Inflammatory macrophage treated with lipopolysaccharide for 1 hour (primary cell): ENCODE measurements around the gene GDPD4.

Source experiments
- DNase-seq, 2 donors: peaks; one replicate each; pipeline ENCODE4 v3.0.0-alpha.2; 2020 to 2022

The GDPD4 gene

GRCh38 chr11:77171885-77172665 is 129.4 kb downstream of the GDPD4 start:
- no peak for DNase-seq

DNA sequence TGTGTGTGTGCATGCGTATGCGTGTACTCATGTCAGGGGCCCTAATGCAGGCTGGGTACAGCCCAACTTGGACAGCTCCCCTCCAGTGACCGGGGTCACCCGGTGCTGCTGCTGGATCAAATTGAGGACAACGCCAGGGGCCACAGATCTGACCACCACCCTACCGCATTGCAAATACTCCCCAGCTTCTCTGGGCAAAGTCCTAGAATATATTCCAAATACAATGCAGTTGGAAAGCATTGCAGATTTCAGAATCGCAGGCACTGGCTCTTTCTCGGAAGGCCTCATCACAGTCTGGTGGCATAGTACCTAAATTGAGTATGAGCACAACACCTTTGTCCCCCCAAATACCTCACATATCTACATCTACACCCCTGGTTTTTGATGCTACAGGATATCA is 130.2 kb downstream of the GDPD4 start:
- DNase-seq, result no peak

DNA sequence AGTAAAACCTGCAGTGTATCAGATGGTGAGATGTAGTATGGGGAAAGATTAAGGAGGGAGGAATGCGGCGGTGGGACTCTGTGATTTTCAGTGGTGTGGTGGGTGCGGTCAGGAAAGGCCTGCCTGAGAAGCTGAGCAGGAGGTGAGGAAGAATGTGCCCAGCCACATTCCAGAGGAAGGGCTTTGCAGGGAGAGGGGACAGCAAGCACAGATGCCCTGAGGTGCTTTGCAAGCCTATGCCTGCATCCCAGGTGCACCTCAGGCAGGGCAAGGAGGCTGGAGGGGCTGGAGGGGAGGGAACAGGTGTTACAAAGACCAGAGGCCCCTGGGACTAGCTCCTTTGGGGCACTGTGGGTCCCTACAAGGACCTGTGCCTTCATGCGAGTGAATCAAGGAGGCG is 131.4 kb downstream of the GDPD4 start:
- no peak for DNase-seq

- no peak for DNase-seq
These were observed 133.7 kb downstream of the GDPD4 start for GRCh38 chr11:77167791-77168190.

DNA sequence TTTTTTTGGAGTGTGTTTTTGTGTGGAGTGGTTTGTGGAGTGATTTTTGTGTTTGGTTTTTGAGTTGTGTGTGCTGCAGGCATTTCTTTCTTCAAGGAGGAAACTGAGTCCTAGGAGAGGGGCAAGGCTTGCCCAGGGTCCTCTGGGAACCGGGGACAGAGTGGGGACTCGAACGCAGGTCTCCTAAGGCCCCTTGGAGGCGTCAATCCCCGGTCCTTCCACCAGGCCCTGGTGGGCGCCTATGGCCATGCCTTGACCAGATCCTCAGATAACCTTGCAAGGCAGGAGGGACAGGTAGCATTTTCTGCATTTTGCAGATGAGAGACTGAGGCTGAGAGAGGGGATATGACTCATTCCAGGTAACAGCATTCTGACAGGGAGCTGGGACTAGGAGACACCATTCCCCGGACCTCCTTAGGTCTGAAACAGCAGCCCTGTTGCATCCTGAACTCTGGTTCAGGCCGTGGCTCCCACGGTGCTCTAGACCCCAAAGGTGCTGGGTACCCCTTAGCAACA is 134.3 kb downstream of the GDPD4 start:
- no peak for DNase-seq
